Measurements from ENCODE around the gene ETV6.

The ETV6 gene

DNA sequence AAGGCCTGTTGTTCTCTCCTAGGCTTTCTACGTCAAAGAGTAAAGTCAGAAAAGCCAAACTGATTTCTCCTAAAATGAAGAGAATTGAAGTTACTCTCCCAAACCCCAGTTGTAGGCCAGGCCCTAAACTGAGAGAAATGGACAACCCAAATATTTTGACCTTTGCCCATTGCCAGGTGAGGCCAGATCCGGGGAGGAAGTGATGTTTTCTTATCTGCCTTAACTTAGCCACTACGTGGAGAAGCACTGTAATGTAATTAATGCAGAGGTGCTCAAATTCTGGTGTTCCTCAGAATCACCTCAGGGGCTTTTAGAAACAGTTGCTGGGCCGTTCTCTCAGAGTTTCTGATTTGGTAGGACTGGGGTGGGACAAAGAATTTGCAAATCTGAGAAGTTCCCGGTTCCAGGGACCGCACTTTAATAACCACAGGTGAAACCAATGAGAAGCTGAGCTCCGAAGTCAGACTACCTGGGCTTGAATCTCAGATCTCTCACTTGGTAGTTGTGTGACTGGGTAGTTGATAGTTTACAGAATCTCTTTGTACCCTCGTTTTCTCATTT is 73.2 kb downstream of the ETV6 start:
- DNase-seq = no peak

DNA sequence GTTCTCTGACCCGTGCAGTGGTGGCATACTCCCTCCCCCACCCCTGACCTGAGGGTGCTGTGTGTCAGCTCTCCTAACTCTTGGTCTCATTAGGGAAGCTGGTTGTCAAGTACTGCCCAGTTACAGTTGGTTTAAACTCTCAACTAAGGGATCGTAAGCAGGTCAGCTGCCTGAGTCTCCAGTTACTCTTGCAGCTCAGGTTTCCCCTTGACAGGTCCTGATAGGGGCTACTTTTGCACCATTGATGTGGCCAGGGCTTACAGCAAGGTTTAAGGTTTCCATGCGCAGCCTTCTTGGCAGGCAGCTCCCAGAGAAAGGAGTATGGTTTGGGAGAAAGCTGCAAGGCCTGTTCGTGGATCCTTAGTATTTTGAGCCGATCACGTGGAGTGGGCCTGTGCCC is 74.5 kb downstream of the ETV6 start:
- DNase-seq = peak; percentile 85

DNA sequence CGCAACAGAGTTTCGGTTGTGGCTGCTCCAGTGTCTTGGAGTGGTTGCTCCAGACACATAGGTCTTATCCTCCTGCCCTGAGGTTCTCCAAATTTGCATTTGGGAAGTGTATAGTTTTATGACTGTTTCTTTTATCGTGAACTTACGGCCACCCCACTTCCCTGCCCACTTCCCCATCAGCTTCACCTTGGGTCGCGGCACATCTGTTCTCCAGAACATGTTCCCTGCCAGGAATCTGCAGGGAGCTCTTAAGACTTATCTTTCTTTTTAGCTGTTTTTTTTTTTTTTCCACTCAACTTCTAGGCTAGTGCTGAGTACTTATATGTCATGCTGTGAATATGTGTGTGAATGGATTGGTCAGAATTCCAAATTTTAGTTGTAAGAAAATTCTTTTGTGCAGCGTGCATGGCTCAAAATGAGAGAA is 75.4 kb downstream of the ETV6 start:
- DNase-seq = no peak

DNA sequence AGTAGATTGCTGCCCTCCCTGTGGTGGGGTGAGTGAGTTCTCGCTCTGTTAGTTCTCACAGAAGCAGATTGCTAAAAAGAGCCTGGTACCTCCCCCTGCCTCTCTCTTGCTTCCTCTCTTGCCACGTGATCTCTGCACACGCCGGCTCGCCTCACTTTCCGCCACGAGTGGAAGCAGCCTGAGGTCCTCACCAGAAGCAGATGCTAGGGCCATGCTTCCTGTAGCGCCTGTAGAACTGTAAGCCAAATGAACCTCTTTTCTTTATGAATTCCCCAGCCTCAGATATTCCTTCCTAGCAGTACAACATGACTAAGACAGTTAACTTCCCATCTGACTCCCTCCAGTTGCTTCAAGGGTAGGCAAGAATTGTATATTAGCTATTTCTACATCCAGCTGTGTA is 76.2 kb downstream of the ETV6 start:
- no peak for DNase-seq

DNA sequence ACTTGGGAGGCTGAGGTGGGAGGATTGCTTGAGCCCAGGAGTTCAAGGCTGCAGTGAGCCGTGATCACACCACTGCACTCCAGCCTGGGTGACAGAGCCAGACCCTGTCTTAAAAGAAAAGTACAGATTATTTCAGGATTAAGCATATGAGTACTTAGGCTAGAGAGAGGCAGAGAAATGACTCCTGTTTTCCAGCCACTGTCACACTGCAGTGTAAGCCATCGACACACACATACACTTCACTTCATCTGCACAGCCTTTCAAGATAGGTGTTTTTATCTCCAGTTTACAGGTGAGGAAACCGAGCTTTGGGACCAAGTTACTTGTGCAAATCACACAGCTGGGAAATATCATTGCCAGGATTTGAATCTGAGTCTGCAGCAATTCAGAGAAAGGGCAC is 77.2 kb downstream of the ETV6 start:
- DNase-seq = no peak

DNA sequence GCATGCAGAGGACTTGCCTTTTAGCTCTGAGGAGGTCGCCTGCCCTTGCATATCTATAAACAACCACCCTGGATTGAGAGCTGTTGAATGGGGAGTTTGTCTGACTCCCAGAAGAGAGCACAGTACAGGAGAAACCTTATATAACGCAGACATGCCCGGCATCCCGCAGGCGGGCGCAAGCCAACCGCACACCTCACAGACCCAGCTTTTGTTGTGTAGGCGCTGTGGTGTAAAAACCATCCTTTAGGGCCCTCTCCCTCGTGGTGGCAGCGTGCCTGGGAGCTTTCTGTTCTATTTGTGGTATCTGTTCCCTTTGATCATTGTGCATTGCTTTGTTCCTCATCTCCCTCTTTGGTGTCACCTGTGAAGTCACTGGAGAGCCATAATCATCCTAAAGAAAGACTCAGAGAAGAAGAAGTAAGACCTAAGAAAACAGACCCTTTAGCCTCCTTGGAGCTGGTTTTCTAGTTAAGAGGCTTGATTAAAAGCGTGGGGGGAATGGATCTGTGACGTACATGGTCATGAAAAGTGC is 77.7 kb downstream of the ETV6 start:
- DNase-seq = no peak

DNA sequence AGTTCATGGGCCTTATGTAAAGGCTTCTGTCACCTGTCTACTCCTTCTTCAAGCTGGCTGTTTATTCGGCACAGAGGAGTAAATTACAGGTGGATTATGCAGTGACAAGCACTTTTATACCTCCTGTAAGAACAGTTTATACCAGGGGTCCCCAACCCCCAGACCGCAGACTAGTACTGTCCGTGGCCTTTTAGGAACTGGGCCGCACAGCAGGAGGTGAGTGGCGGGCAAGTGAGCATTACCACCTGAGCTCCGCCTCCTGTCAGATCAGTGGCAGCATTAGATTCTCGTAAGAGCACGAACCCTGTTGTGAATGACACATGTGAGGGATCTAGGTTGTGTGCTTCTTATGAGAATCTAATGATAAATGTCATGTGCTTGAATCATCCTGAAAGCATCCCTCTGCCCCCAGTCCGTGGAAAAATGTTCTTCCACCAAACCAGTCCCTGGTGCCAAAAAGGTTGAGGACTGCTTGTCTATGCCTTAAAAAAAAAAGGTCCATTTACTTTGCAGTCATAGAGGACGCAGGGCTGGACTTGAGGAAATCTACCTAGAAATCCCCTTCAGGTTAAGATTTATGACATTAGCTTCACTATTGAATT is 78.8 kb downstream of the ETV6 start:
- DNase-seq = no peak

DNA sequence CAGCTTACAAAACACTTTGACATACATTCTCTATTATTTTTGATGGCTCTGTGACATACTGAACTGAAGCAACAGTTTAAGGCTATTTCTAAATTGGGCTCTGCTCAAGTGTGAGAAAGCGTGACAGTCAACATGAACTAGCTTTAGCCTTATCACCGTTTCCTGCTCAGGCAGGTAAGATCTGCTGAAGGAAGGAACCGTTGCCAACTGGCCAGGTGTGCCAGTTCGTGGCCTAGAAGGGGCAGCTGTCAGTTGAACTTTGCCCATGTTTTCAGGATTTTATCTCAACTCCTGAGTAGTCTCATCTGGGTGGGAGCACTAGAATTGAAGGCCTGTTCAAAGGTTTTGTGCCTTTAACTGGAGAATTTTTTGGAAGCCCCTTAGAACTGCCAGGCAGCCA is 79.5 kb downstream of the ETV6 start:
- DNase-seq = peak; percentile 69

DNA sequence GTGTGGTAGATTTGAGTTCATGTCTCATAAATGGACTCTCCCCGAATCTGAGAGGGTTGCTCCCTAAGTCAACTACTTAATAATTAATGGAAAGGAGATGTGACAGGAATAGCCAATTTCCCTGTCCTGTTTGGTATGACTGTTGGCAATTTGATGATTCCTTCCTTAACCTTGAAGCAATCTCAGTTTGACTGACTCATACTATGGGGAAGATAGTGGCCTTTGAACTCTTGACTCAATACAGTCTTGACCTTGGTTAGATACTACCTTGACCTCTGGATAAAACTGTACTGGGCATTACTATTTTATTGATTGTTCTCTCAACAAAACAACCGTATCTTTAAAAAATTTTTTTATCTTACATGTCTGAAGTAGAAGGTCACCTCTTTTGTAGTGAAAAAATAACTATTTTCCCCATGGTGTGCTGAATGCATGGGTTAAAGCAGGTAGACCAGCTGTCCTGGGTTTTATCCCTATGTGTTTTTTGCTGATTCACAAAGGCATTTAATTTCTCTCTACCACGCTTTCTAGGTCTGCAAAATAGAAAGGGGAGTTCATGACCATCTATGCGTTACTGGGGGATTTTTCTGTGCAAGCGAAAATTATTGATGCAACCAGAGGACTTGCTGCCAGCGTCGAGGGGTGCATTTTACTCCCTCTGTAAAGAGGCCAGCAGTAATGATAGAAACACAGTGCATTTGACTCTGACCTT is 80.1 kb downstream of the ETV6 start:
- no peak for DNase-seq

DNA sequence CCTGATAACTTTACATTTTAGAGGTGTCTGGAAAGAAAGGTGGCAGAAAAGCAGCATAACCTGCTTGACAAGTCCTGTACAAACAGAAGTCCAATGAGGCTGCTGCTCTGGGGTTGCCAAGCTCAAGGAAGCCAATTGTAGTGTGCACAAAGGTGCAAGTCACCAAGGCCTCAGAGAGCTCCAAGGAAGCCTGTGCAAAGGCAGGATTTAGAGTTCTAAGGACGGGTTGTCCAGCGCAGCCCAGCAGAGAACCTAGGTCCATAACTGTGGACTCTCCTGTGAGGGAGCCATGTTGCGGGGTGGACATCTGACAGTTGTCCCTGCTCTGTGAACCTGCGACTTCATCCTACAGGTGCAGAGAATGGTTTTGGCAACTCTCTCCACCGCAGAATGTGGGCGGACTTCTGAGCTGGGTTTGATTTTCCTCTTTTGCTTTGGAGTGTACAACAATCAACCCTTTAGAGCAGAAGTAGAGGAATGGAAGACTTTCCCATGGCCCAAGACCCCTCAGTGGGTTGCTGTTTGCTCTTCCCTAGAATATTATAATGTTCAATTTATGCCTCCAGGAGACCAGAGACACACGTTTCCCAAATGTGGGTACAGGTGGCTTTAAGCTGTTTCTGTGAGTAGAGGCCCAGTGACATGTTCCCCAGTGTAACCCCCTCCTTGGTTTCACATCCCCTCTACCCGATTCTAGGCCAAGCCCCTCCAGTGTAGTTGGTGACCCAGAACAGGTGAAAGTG is 81.0 kb downstream of the ETV6 start:
- peak; percentile 88 for DNase-seq

DNA sequence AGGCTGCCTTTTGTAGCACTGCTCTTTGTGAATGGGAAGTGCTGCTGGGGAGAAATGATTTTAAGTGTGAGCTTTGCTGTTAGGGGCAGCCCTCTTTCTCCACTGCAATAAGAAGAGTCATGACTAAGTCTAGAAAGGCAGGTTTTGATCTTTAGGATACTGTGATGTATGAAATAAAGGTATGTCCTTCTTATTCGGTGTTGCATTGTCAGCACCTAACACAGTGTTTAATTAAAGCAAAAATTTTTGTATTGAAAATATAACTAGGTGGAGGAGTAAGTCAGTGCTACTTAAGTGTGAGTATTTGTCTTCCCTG is 81.5 kb downstream of the ETV6 start:
- no peak for DNase-seq

DNA sequence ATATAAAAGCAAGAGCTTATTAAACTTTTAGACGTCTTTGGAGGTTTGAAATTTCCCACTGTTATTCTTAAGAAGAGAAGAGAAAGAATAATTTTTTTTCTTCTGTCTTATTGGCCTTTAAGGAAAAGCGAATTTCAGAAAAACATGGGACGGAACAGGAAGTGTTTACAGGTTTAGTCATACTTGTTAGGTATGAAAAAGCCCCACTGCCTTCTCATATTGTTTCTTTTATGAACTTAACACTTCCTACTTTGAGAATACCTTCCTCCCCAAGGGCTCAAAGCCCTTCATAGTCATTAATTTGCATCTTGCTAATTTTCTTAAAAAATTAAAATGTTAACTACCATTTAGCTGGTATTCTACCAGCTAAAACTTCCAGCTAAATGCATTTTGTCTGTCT is 82.0 kb downstream of the ETV6 start:
- DNase-seq = no peak

DNA sequence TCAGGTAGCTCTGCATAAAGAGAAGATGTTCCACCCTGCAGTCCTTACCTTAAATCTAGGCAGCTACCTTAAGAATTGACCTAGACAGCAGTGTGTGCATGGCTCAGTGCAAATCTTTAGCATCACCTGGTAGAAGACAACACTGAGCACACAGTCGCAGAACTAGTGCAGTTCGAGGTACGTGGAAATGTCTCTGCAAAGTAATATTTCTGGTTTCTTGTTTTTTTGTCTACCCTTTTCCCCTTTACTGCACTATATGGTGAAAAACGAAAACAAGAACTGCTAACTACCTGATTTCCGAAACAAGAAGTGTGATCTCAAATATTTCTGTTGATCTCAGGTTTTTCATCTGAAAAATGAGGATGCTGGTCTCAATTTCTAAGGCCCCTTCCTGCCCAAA is 82.5 kb downstream of the ETV6 start:
- no peak for DNase-seq

DNA sequence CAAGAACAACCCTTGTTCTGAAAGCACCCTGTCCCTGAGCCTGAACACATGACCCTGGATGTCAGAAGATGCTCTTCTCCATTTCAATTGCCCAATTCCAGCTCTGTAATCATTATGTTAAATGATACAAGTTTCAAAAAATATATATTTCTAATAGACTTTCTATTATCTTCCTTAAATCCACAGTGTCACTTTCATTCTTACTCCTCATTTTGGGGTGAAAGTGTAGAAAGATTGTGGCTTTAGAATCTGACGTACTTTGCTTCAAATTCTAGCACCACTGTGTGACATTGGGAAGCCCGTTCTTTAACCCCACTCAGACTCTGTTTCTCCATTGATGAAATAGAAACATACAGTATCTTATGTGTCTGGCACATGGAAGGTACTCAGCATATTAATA is 83.2 kb downstream of the ETV6 start:
- no peak for DNase-seq

DNA sequence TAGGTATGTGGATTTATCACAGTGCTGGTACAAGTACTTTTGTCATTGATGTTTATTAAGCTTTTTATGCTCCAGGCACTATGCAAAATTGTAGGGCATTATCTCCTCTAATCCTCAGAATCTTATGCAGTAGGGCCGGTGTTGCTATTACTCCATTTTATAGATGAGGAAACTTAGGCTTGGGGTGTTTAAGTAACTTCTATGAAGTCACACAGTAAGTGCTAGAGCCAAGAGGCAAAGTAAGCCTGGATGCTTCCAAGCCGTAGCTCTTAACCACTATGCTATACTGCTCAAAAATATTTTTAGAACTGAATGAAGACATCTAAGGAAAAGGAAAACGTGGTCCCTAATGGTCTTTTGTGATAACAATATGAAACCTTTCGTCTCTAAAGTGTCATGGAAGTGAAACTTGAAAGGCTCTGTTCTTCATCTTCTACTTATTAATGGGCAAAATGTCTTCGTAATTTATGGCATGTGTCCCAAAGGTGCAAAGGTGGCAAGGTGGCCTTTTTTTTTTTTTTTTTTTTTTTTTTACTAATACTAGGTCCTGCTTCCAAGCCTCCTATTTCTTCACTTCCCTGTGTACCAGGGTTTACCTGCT is 85.2 kb downstream of the ETV6 start:
- DNase-seq = no peak

DNA sequence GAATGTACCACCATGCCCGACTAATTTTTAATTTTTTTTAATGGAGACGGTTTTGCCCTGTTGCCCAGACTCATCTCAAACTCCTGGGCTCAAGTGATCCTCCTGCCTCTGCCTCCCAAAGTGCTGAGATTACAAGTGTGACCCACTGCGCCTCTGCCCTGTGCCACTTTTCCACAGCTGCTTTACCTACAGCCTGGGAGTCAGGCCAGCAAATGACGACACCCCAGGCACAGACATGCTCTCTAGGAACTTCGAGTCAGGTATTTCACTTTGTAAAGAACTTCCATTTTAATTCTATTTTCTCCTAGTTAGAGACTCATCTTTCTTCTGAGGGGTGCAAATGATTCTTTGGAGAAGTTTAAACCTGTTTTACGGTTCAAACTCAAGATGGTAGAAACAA is 89.0 kb downstream of the ETV6 start:
- no peak for DNase-seq

DNA sequence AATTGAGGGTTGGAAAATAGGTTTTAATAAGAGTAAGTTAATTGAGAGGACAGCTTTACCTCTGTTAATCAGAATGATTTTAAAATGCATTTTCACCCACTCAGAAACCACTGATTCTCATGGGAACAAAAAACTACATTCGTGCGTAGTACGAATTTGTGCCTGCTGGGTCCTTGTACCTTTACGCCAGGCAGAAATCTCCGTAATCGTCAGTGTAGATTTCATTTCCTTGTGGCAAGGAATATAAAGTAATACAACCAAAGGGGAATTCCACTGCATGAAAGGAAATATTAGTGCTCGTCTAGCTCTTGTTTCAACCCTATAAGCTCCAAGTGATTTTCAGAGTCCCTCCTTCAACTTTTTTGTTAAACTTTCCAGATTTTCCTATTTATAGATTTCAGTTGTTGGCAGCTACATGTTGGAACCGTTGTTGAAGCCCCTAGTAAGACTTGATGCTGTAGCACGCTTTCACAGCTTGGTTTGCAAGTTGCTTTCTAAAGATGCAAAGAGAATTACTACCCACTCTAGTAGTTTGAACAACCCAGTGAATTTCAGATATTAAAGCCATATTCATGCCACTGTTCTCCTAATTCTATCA is 90.6 kb downstream of the ETV6 start:
- no peak for DNase-seq

DNA sequence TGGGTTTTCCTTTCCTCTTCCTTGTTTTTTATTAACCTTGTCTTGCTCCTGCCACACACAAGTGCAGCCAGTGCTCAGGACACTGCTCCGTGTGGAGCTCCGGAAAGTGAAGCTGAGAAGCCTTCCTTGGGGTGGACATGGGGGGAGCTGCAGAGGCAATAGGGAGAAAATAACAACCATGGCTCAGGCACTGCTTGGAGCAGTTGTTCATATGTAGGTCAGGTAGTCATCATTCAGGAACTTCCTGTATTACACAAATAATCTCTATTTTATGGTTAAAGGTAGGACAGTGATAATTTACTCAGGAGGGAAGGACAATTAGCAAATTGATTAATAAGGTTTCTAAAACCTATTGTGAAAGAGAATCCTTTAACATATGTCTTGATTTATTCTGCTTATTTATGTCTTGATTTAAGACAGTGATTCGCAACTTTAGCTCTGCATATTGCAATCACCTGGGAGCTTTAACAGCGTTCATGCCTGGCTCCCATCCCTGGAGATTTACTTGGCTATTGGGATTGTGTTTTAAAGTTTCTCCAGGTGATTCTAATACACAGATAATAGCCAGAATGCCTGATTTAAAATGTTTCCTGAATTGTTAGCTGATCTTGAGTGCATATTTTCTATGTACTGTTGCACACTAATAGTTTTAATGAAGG is 92.1 kb downstream of the ETV6 start:
- DNase-seq = no peak

DNA sequence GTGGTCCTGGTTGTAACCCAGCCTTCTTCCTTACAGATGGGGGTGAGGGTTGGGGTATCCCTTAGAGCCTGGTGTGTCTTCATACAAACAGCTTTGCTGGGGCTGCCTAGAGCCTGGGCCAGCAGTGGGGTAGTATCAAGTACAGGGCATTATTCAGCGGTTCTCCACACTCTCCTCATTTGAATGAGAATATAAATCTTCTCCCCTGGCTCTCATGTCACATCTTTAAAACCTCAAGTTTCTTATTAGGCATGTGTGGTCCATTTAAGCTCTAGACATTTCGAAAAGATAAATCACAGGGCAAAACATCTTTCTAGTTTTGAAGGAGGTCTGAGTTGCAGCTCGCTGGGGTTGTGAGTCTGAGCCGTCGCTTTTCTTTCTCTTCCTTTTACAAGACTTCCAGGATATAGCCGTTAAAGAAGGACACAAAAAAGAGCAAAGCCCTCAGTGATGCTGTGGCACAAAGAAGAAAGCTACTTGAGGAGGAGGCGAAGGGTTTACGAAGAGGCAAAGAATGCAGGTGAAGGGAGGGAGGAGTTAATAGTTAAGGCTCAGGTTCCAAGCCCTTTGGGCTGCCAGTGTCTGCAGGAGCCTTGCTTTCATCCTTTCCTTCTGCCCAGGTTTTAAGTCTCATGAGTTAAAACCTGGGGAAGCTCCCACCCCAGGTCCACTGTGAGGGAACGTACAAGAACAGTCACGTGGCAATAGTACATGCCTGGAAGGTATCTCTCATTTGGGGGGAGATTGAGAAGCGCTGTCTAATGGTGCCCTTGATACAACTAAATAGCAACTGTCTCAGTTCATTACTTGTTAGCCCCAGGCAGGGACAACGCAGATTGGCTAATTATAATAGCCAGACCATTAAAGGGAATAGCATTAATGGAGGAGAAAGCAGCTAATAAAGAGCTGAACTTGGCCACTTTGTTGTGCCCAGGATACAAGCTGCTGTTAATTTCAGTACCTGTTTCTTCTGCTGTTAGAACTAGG is 94.2 kb downstream of the ETV6 start:
- no peak for DNase-seq

DNA sequence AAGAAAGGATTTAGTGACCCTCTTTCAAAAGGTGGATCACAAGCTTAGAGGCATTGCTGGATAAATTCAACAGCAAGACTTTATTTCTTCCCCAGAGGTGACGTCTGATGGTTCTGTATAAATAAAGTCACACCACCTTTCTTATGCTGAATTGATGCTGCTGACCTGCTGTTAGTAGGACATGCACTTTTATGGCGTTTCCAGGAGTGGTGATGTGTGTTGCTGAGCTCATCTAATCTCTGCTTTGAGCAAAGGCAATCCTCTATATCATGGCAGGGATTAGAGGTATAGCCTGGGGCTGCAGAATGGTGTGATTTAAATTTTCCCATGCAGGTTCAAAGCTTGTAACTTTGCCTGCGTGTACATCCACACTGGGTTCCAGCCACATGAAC is 94.9 kb downstream of the ETV6 start:
- no peak for DNase-seq

DNA sequence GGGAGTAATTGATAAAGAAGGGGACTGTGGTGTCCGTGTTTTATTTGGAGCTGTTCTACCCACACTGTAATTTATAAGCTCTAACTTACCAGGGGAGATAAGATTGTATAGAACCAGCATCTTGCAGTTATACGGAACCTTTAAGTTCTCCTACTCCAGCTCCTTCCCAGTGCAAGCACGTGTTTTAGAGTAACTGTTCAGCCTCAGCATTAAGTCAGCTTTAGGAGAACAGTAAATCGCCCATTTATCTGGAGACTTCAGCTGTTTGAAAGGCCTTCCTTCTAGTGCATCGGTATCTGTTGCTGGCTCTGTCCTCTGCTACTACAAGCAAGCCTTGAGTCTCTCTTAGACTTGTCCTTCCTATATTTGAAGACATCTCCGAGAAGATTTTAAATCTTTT is 95.6 kb downstream of the ETV6 start:
- DNase-seq = no peak

All from NCI-H510A (cell line).